Body of pancreas (tissue), 4 donors: ENCODE results near the gene CMTM3.
"Not testable (repeated sequence)": the region's sequence is repeated elsewhere in the genome, so short reads cannot be mapped to it uniquely, and the experiment has no call there.

ENCODE experiments used
- POLR2A ChIP-seq, 3 donors: fragments of 450-650 bp; IDR thresholded peaks; one replicate each; pipeline ENCODE4 v1.6.1; 2016; ENCODE audit warnings: antibody characterized with exemption in 3 of 3, mild to moderate bottlenecking in 2 of 3
- TF ChIP-seq, protein P1 (sequence below), 7 experiments: fragments of 450-650 bp in 4 of 7; fragments of 200-600 bp in 3 of 7; sonication (generic) in 3 of 7; IDR thresholded peaks; one replicate each; pipeline ENCODE4 v1.5.1; 2016 to 2019; ENCODE audit warnings: antibody characterized with exemption in 7 of 7

DNA sequence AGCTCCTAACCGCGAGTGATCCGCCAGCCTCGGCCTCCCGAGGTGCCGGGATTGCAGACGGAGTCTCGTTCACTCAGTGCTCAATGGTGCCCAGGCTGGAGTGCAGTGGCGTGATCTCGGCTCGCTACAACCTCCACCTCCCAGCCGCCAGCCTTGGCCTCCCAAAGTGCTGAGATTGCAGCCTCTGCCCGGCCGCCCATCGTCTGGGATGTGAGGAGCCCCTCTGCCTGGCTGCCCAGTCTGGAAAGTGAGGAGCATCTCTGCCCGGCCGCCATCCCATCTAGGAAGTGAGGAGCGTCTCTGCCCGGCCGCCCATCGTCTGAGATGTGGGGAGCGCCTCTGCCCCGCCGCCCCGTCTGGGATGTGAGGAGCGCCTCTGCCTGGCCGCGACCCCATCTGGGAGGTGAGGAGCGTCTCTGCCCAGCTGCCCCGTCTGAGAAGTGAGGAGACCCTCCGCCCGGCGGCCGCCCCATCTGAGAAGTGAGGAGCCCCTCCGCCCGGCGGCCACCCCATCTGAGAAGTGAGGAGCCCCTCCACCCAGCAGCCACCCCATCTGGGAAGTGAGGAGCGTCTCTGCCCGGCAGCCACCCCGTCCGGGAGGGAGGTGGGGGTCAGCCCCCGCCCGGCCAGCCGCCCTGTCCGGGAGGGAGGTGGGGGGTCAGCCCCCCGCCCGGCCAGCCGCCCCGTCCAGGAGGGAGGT lies 26.2 kb downstream of the CMTM3 start:
- TF ChIP-seq, protein P1, sequence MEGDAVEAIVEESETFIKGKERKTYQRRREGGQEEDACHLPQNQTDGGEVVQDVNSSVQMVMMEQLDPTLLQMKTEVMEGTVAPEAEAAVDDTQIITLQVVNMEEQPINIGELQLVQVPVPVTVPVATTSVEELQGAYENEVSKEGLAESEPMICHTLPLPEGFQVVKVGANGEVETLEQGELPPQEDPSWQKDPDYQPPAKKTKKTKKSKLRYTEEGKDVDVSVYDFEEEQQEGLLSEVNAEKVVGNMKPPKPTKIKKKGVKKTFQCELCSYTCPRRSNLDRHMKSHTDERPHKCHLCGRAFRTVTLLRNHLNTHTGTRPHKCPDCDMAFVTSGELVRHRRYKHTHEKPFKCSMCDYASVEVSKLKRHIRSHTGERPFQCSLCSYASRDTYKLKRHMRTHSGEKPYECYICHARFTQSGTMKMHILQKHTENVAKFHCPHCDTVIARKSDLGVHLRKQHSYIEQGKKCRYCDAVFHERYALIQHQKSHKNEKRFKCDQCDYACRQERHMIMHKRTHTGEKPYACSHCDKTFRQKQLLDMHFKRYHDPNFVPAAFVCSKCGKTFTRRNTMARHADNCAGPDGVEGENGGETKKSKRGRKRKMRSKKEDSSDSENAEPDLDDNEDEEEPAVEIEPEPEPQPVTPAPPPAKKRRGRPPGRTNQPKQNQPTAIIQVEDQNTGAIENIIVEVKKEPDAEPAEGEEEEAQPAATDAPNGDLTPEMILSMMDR (IDR thresholded peaks at IDR 0.05), result not testable (repeated sequence)
- TF ChIP-seq POLR2A (IDR thresholded peaks at IDR 0.05), result not testable (repeated sequence)
